Neural cell (in vitro differentiated cells): ENCODE data around the gene ISG15.

Source experiments
- EP300 ChIP-seq: fragments of 450-650 bp; conservative IDR thresholded peaks from 2 replicates; pipeline ENCODE4 v1.6.1; 2014; ENCODE audit warnings: antibody characterized with exemption, mild to moderate bottlenecking, moderate library complexity; ENCODE audit not compliant: poor library complexity, severe bottlenecking
- EZH2 ChIP-seq: fragments of 200-600, 300-800 bp; shearing (Covaris generic), sonication (generic); IDR thresholded peaks from 2 replicates; pipeline ENCODE4 v1.6.1; 2014; ENCODE audit warnings: antibody characterized with exemption, low read length, borderline replicate concordance, mild to moderate bottlenecking; ENCODE audit not compliant: insufficient read depth, poor library complexity, severe bottlenecking
- REST ChIP-seq: IDR thresholded peaks from 2 replicates; pipeline ENCODE4 v1.6.1; 2012; ENCODE audit warnings: borderline replicate concordance
- TAF1 ChIP-seq: IDR thresholded peaks from 2 replicates; pipeline ENCODE4 v1.6.1; 2012; ENCODE audit warnings: low read depth
- TF ChIP-seq, protein P1 (sequence below): fragments of 450-650 bp; IDR thresholded peaks from 2 replicates; pipeline ENCODE4 v1.5.1; 2014; ENCODE audit warnings: antibody characterized with exemption, mild to moderate bottlenecking, moderate library complexity; ENCODE audit not compliant: poor library complexity, severe bottlenecking

DNA sequence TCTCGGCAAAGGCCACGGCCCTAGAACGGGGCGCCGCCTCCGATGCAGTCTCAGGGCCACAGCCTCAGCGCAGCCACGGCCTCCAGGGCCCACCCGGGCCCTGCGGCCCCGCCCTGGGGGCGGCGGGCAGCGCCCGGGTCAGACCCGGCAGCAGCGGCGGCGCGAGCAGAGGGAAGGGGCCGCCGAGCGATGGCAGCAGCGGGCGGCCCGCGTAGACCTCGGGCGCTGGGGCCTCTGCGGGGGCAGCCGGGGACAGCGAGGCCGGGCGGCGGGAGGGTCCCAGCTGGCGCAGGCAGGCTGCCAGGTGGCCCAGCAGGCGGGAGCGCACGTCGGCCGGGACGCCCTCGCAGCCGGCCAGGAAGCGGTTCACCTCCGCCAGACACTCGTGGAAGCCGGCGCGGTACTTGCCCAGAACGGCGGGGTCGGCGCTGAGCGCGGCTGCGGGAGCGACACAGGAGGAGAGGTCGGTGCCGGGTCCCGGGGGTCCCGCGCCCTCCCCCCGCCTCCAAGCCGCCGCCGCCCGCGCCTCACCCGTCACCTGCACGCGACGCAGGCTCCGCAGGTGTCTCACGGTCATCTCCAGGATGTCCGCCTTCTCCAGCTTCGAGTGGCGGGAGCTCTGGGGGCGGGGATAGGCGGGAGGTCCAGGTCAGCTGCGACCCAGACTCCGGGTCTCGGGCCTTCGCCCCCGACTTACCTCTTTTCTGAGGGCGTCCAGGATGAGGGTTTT, 14.1 kb upstream of the ISG15 start:
- TF ChIP-seq, protein P1, sequence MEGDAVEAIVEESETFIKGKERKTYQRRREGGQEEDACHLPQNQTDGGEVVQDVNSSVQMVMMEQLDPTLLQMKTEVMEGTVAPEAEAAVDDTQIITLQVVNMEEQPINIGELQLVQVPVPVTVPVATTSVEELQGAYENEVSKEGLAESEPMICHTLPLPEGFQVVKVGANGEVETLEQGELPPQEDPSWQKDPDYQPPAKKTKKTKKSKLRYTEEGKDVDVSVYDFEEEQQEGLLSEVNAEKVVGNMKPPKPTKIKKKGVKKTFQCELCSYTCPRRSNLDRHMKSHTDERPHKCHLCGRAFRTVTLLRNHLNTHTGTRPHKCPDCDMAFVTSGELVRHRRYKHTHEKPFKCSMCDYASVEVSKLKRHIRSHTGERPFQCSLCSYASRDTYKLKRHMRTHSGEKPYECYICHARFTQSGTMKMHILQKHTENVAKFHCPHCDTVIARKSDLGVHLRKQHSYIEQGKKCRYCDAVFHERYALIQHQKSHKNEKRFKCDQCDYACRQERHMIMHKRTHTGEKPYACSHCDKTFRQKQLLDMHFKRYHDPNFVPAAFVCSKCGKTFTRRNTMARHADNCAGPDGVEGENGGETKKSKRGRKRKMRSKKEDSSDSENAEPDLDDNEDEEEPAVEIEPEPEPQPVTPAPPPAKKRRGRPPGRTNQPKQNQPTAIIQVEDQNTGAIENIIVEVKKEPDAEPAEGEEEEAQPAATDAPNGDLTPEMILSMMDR: no peak
- TF ChIP-seq TAF1: peak; percentile 6
- no peak for TF ChIP-seq EP300
- TF ChIP-seq EZH2: no peak
- TF ChIP-seq REST: peak; percentile 16
